D721Med (cell line): Measurements from ENCODE around the gene TLR9.

Experiments used
- DNase-seq: peaks from one replicate; pipeline ENCODE4 v3.0.0; 2011; ENCODE audit warnings: low spot score; ENCODE audit not compliant: insufficient read length
- FAIRE-seq: peaks from 2 replicates; lab custom pipeline; 2011; peaks lifted over from hg19 to GRCh38; lab: Jason Lieb, UNC
- CTCF ChIP-seq: IDR thresholded peaks from 2 replicates; pipeline ENCODE4 v1.5.1; 2012; ENCODE audit warnings: mild to moderate bottlenecking, control low read depth; ENCODE audit not compliant: insufficient read depth; ENCODE audit errors: missing control alignments

The TLR9 gene

GRCh38 chr3:52218454-52218853 lies 7.0 kb downstream of the TLR9 start:
- TF ChIP-seq CTCF: no peak
- FAIRE-seq (no peak), DNase-seq (no peak)

- no peak for TF ChIP-seq CTCF
- DNase-seq: no peak
- no peak for FAIRE-seq
These were observed 7.4 kb downstream of the TLR9 start for GRCh38 chr3:52218026-52218425.

- DNase-seq (no peak), FAIRE-seq (no peak)
- no peak for TF ChIP-seq CTCF
These were observed 8.0 kb downstream of the TLR9 start for GRCh38 chr3:52217409-52217805.

GRCh38 chr3:52216585-52217408 lies 8.6 kb downstream of the TLR9 start:
- DNase-seq (no peak), FAIRE-seq (no peak)
- no peak for TF ChIP-seq CTCF

GRCh38 chr3:52215351-52215750 lies 10.1 kb downstream of the TLR9 start:
- FAIRE-seq (no peak), DNase-seq (no peak)
- no peak for TF ChIP-seq CTCF

- no peak for TF ChIP-seq CTCF
- FAIRE-seq: no peak
- no peak for DNase-seq
These were observed 11.5 kb downstream of the TLR9 start for GRCh38 chr3:52213901-52214300.

GRCh38 chr3:52213005-52213404 lies 12.4 kb downstream of the TLR9 start:
- FAIRE-seq (no peak), DNase-seq (no peak)
- TF ChIP-seq CTCF: no peak
